ENCODE measurements around the gene ULBP1. TPM values are rescaled to one million over a fixed set of nuclear protein-coding genes. Genes with fewer than 3 reads are reported as not detected.

ULBP1 gene
- total RNA-seq, 5 donors from 2014 or later (not counting 1 experiment from before 2014, with no cell fraction given) = 0.13 to 0.23 (median 0.14) TPM; not detected in 1

GRCh38 chr6:149983145-149983544 is 19.4 kb downstream of the ULBP1 start:
- H3K36me3 Mint-ChIP-seq = peaks cover 1% of the 10 kb centered on the region
- H3K27ac Mint-ChIP-seq = no peak overlapping the region
- WGBS (ENCODE audit: insufficient coverage) = 6% methylated on average over 2 of the region's 9 CpGs
- Histone ChIP-seq H3K4me1 (ENCODE audit: control insufficient read depth in 1 of 2, extremely low read depth in 1 of 2, insufficient read depth in 2 of 2, low read length in 2 of 2) (no peaks in the 10 kb centered on the region), H3K27ac (ENCODE audit: low read length) (no peak overlapping the region), H3K4me3 (ENCODE audit: control insufficient read depth in 1 of 2, extremely low read depth in 1 of 2, low read length in 1 of 2) (no peak overlapping the region), H3K36me3 (ENCODE audit: control insufficient read depth in 2 of 2, extremely low read depth in 1 of 2, insufficient read depth in 1 of 2, low read length in 1 of 2) (no peaks in the 10 kb centered on the region), H3K27me3 (replicated peaks in 1 of 2; ENCODE audit: control insufficient read depth in 2 of 2, extremely low read depth in 1 of 2, insufficient read depth in 2 of 2, low read length in 1 of 2) (peaks cover 20 to 70% of the 10 kb centered on the region in 2 experiments), H3K9me3 (no peaks in the 10 kb centered on the region)
- H3K9me3 Mint-ChIP-seq = peaks cover under 1 to 2% (median 2%) of the 10 kb centered on the region in 3 donors
- no peak for ATAC-seq (replicated peaks in 1 of 4)
- H3K4me1 Mint-ChIP-seq = peaks cover 2 to 8% (median 2%) of the 10 kb centered on the region in 3 donors
- ChIA-PET CTCF (interaction anchor here in 1 of 2 donors (0.6 kb wide), 2 partner anchors 32 to 1527 kb away, joined by 3 read pairs; no protein-coding TSS in a partner anchor), POLR2A (interaction anchor here in 1 of 2 donors (0.6 kb wide), 1 partner anchor 1490 kb away, joined by 5 read pairs; no protein-coding TSS in a partner anchor)
- H3K4me3 Mint-ChIP-seq = no peak overlapping the region
- DNase-seq = no peak
- H3K27me3 Mint-ChIP-seq = peaks cover 72 to 82% of the 10 kb centered on the region in 2 donors

- Mint-ChIP-seq H3K9me3 (peaks cover 3 to 6% (median 6%) of the 10 kb centered on the region in 3 donors), H3K27ac (peak overlapping the region in 1 of 2 donors; percentile 15), H3K4me1 (peaks cover 13 to 16% (median 13%) of the 10 kb centered on the region in 3 donors), H3K4me3 (no peak overlapping the region), H3K36me3 (peaks cover 4% of the 10 kb centered on the region), H3K27me3 (peaks cover 74 to 87% of the 10 kb centered on the region in 2 donors)
- Histone ChIP-seq H3K27me3 (replicated peaks in 1 of 2; ENCODE audit: control insufficient read depth in 2 of 2, extremely low read depth in 1 of 2, insufficient read depth in 2 of 2, low read length in 1 of 2) (peaks cover 29 to 76% of the 10 kb centered on the region in 2 experiments), H3K4me1 (ENCODE audit: control insufficient read depth in 1 of 2, extremely low read depth in 1 of 2, insufficient read depth in 2 of 2, low read length in 2 of 2) (peaks cover 4 to 13% of the 10 kb centered on the region in 2 experiments), H3K36me3 (ENCODE audit: control insufficient read depth in 2 of 2, extremely low read depth in 1 of 2, insufficient read depth in 1 of 2, low read length in 1 of 2) (no peaks in the 10 kb centered on the region), H3K4me3 (ENCODE audit: control insufficient read depth in 1 of 2, extremely low read depth in 1 of 2, low read length in 1 of 2) (no peak overlapping the region), H3K27ac (ENCODE audit: low read length) (no peak overlapping the region), H3K9me3 (no peaks in the 10 kb centered on the region)
- CTCF ChIA-PET = interaction anchor here in 1 of 2 donors (0.6 to 1.2 kb wide), 3 partner anchors 44 to 70 kb away, joined by 3 read pairs; no protein-coding TSS in a partner anchor
- DNase-seq (peak in 1 of 35 experiments; percentile 4), ATAC-seq (replicated peaks in 1 of 4) (no peak)
- 43% methylated on average over 4 of the region's 5 CpGs for WGBS (ENCODE audit: insufficient coverage)
- POLR2A ChIA-PET = interaction anchor here in 1 of 2 donors (0.8 kb wide), 1 partner anchor 1228 kb away, joined by 3 read pairs; no protein-coding TSS in a partner anchor
Measured at GRCh38 chr6:149984773-149985172, 21.0 kb downstream of the ULBP1 start.

GRCh38 chr6:149985481-149985937 is 21.8 kb downstream of the ULBP1 start:
- ATAC-seq (replicated peaks in 1 of 4) (no peak), DNase-seq (no peak)
- H3K4me3 Mint-ChIP-seq = no peak overlapping the region
- ChIA-PET POLR2A (no interaction called here), CTCF (no interaction called here)
- H3K27ac Mint-ChIP-seq = no peak overlapping the region
- peaks cover 20 to 24% (median 21%) of the 10 kb centered on the region in 3 donors for H3K4me1 Mint-ChIP-seq
- H3K36me3 ChIP-seq (ENCODE audit: control insufficient read depth in 2 of 2, extremely low read depth in 1 of 2, insufficient read depth in 1 of 2, low read length in 1 of 2) = no peaks in the 10 kb centered on the region
- H3K4me3 ChIP-seq (ENCODE audit: control insufficient read depth in 1 of 2, extremely low read depth in 1 of 2, low read length in 1 of 2) = no peak overlapping the region
- H3K9me3 Mint-ChIP-seq = peaks cover 3 to 6% (median 6%) of the 10 kb centered on the region in 3 donors
- WGBS (ENCODE audit: insufficient coverage) = 0% methylated on average over 1 of the region's 5 CpGs
- H3K36me3 Mint-ChIP-seq = peaks cover 4% of the 10 kb centered on the region
- H3K27me3 ChIP-seq (replicated peaks in 1 of 2; ENCODE audit: control insufficient read depth in 2 of 2, extremely low read depth in 1 of 2, insufficient read depth in 2 of 2, low read length in 1 of 2) = peaks cover 29 to 79% of the 10 kb centered on the region in 2 experiments
- peaks cover 77 to 90% of the 10 kb centered on the region in 2 donors for H3K27me3 Mint-ChIP-seq
- H3K9me3 ChIP-seq = no peaks in the 10 kb centered on the region
- peaks cover 10 to 20% of the 10 kb centered on the region in 2 experiments for H3K4me1 ChIP-seq (ENCODE audit: control insufficient read depth in 1 of 2, extremely low read depth in 1 of 2, insufficient read depth in 2 of 2, low read length in 2 of 2)
- no peak overlapping the region for H3K27ac ChIP-seq (ENCODE audit: low read length)

- Histone ChIP-seq H3K27me3 (replicated peaks in 1 of 2; ENCODE audit: control insufficient read depth in 2 of 2, extremely low read depth in 1 of 2, insufficient read depth in 2 of 2, low read length in 1 of 2) (peaks cover 28 to 84% of the 10 kb centered on the region in 2 experiments), H3K4me3 (ENCODE audit: control insufficient read depth in 1 of 2, extremely low read depth in 1 of 2, low read length in 1 of 2) (no peak overlapping the region), H3K9me3 (no peaks in the 10 kb centered on the region), H3K4me1 (ENCODE audit: control insufficient read depth in 1 of 2, extremely low read depth in 1 of 2, insufficient read depth in 2 of 2, low read length in 2 of 2) (peaks cover 18 to 35% of the 10 kb centered on the region in 2 experiments), H3K27ac (ENCODE audit: low read length) (no peak overlapping the region), H3K36me3 (ENCODE audit: control insufficient read depth in 2 of 2, extremely low read depth in 1 of 2, insufficient read depth in 1 of 2, low read length in 1 of 2) (no peaks in the 10 kb centered on the region)
- no peak for ATAC-seq (replicated peaks in 1 of 4)
- no peak for DNase-seq
- ChIA-PET POLR2A (no interaction called here), CTCF (no interaction called here)
- Mint-ChIP-seq H3K36me3 (peaks cover 4% of the 10 kb centered on the region), H3K9me3 (peaks cover 3 to 6% (median 6%) of the 10 kb centered on the region in 3 donors), H3K27ac (no peak overlapping the region), H3K4me1 (peaks cover 27 to 35% (median 34%) of the 10 kb centered on the region in 3 donors), H3K4me3 (no peak overlapping the region), H3K27me3 (peaks cover 82 to 94% of the 10 kb centered on the region in 2 donors)
- 50% methylated on average over 1 of the region's 2 CpGs for whole genome bisulfite sequencing (ENCODE audit: insufficient coverage)
Measured at GRCh38 chr6:149987602-149988107, 23.9 kb downstream of the ULBP1 start.

- no peak overlapping the region for H3K27ac ChIP-seq (ENCODE audit: low read length)
- ATAC-seq (replicated peaks in 1 of 4) (no peak), DNase-seq (no peak)
- peak overlapping the region in 1 of 2 donors; percentile 15 for H3K4me3 ChIP-seq (ENCODE audit: control insufficient read depth in 1 of 2, extremely low read depth in 1 of 2, low read length in 1 of 2)
- no peaks in the 10 kb centered on the region for H3K9me3 ChIP-seq
- peaks cover 86 to 96% of the 10 kb centered on the region in 2 donors for H3K27me3 Mint-ChIP-seq
- WGBS (ENCODE audit: insufficient coverage) = 20% methylated on average over 5 of the region's 17 CpGs
- no peaks in the 10 kb centered on the region for H3K36me3 ChIP-seq (ENCODE audit: control insufficient read depth in 2 of 2, extremely low read depth in 1 of 2, insufficient read depth in 1 of 2, low read length in 1 of 2)
- peak overlapping the region in 2 of 3 donors; percentile 13 to 82 for H3K4me3 Mint-ChIP-seq
- H3K27ac Mint-ChIP-seq = peak overlapping the region in 1 of 2 donors; percentile 39
- H3K4me1 Mint-ChIP-seq = peaks cover 27 to 35% (median 34%) of the 10 kb centered on the region in 3 donors
- peaks cover 4% of the 10 kb centered on the region for H3K36me3 Mint-ChIP-seq
- peaks cover 25 to 77% of the 10 kb centered on the region in 2 experiments for H3K27me3 ChIP-seq (replicated peaks in 1 of 2; ENCODE audit: control insufficient read depth in 2 of 2, extremely low read depth in 1 of 2, insufficient read depth in 2 of 2, low read length in 1 of 2)
- peaks cover 18 to 35% of the 10 kb centered on the region in 2 experiments for H3K4me1 ChIP-seq (ENCODE audit: control insufficient read depth in 1 of 2, extremely low read depth in 1 of 2, insufficient read depth in 2 of 2, low read length in 2 of 2)
- H3K9me3 Mint-ChIP-seq = peaks cover 3 to 6% (median 6%) of the 10 kb centered on the region in 3 donors
- ChIA-PET POLR2A (no interaction called here), CTCF (interaction anchor here (0.6 to 0.7 kb wide), 2 partner anchors 124 to 154 kb away, joined by 3 to 8 read pairs; no protein-coding TSS in a partner anchor)
Measured at GRCh38 chr6:149988550-149989346, 25.0 kb downstream of the ULBP1 start.

GRCh38 chr6:149990212-149990660 is 26.5 kb downstream of the ULBP1 start:
- DNase-seq (peak in 1 of 35 experiments; percentile 32), ATAC-seq (replicated peaks in 1 of 4) (peak in 2 of 4 experiments; percentile 20 to 22)
- Mint-ChIP-seq H3K27ac (peak overlapping the region in 1 of 2 donors; percentile 0), H3K4me1 (peaks cover 27 to 35% (median 34%) of the 10 kb centered on the region in 3 donors), H3K36me3 (peaks cover 4% of the 10 kb centered on the region), H3K27me3 (peaks cover 89 to 96% of the 10 kb centered on the region in 2 donors), H3K4me3 (peak overlapping the region; percentile 70 to 82 (median 72)), H3K9me3 (peaks cover 3 to 6% (median 6%) of the 10 kb centered on the region in 3 donors)
- Histone ChIP-seq H3K4me3 (ENCODE audit: control insufficient read depth in 1 of 2, extremely low read depth in 1 of 2, low read length in 1 of 2) (peak overlapping the region; percentile 30 to 79), H3K27me3 (replicated peaks in 1 of 2; ENCODE audit: control insufficient read depth in 2 of 2, extremely low read depth in 1 of 2, insufficient read depth in 2 of 2, low read length in 1 of 2) (peaks cover 26 to 78% of the 10 kb centered on the region in 2 experiments), H3K4me1 (ENCODE audit: control insufficient read depth in 1 of 2, extremely low read depth in 1 of 2, insufficient read depth in 2 of 2, low read length in 2 of 2) (peaks cover 18 to 35% of the 10 kb centered on the region in 2 experiments), H3K9me3 (no peaks in the 10 kb centered on the region), H3K27ac (ENCODE audit: low read length) (no peak overlapping the region), H3K36me3 (ENCODE audit: control insufficient read depth in 2 of 2, extremely low read depth in 1 of 2, insufficient read depth in 1 of 2, low read length in 1 of 2) (no peaks in the 10 kb centered on the region)
- POLR2A ChIA-PET = no interaction called here
- 6% methylated on average over 27 of the region's 32 CpGs for WGBS (ENCODE audit: insufficient coverage)
- CTCF ChIA-PET = no interaction called here

Data from T-cell (primary cell).